Measurements from ENCODE around the gene FADS2. TPM values are rescaled to one million over a fixed set of nuclear protein-coding genes. Genes with fewer than 3 reads are reported as not detected.

The FADS2 gene
- total RNA-seq, 1 donor from 2014 or later: 10.9 TPM

DNA sequence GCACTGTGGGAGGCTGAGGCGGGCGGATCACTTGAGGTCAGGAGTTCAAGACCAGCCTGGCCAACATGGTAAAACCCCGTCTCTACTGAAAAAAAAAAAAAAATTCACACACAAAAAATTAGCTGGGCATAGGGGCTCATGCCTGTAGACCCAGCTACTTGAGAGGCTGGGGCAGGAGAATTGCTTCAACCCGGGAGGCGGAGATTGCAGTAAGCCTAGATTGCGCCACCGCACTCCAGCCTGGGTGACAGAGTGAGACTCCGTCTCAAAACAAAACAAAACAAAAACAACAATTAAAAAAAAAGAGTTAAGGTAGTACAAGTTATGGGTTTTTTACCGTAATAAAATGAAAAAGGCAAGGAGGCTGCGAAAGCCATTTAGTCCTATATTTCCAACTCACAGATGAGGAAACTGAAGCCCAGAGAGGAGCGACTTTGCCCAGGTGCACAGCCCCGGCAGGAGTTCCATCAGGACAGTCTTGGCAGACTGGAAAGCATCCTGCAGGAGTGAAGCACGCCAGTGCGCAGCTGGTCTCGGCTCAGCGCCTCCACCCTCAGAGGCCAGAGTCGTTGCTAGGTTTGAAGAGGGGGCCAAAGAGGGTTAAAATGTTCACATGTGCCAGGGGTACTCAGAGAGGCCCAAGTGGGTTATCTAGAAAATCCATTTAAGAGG lies 67.1 kb downstream of the FADS2 start:
- ATAC-seq (ENCODE audit: low read depth): no peak
- DNase-seq: no peak
- no peaks in the 10 kb centered on the region for H3K27me3 Mint-ChIP-seq
- intact Hi-C loops (cut with micrococcal nuclease): no loop called here
- no peak overlapping the region for H3K4me3 Mint-ChIP-seq
- POLR2A ChIA-PET: interaction anchor here (0.7 kb wide), 2 partner anchors 66 to 83 kb away, joined by 3 read pairs; no protein-coding TSS in a partner anchor
- no peak overlapping the region for H3K27ac Mint-ChIP-seq
- CTCF ChIA-PET: interaction anchor here (1.4 to 16.5 kb wide), 4 partner anchors 13 to 212 kb away, joined by 5 to 298 read pairs (median 78); no protein-coding TSS in a partner anchor
- H3K36me3 Mint-ChIP-seq (ENCODE audit: low read depth): peaks cover 2% of the 10 kb centered on the region
- H3K4me1 Mint-ChIP-seq: peaks cover 43% of the 10 kb centered on the region
- H3K9me3 Mint-ChIP-seq: no peaks in the 10 kb centered on the region
- TF ChIP-seq, protein P1, sequence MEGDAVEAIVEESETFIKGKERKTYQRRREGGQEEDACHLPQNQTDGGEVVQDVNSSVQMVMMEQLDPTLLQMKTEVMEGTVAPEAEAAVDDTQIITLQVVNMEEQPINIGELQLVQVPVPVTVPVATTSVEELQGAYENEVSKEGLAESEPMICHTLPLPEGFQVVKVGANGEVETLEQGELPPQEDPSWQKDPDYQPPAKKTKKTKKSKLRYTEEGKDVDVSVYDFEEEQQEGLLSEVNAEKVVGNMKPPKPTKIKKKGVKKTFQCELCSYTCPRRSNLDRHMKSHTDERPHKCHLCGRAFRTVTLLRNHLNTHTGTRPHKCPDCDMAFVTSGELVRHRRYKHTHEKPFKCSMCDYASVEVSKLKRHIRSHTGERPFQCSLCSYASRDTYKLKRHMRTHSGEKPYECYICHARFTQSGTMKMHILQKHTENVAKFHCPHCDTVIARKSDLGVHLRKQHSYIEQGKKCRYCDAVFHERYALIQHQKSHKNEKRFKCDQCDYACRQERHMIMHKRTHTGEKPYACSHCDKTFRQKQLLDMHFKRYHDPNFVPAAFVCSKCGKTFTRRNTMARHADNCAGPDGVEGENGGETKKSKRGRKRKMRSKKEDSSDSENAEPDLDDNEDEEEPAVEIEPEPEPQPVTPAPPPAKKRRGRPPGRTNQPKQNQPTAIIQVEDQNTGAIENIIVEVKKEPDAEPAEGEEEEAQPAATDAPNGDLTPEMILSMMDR (IDR thresholded peaks at IDR 0.05): no peak

DNA sequence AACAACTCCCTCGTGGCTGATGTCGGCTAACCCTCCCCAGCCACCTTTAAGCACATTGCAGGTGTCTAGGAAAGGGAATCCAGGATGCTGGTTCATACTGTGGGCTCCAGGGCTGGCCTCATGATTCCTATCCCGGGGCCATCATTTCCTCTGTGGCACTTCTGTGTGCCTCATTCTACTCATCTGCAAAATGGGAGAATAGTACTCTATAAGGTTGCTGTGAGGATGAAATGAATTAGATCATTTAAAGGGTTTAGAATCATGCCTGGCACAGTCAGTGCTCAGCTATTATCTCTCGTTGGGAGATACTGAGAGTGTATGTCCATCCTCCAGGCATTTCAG lies 67.6 kb downstream of the FADS2 start:
- ChIA-PET POLR2A (interaction anchor here (0.7 kb wide), 1 partner anchor 83 kb away, joined by 3 read pairs; no protein-coding TSS in a partner anchor), CTCF (interaction anchor here (1.4 to 16.5 kb wide), 6 partner anchors 13 to 227 kb away, joined by 3 to 298 read pairs (median 36); partner anchors contain the start of gene INCENP)
- no peak overlapping the region for H3K4me3 Mint-ChIP-seq
- no peaks in the 10 kb centered on the region for H3K27me3 Mint-ChIP-seq
- H3K9me3 Mint-ChIP-seq: no peaks in the 10 kb centered on the region
- TF ChIP-seq, protein P1 (IDR thresholded peaks at IDR 0.05): no peak
- ATAC-seq (ENCODE audit: low read depth) (no peak), DNase-seq (no peak)
- peaks cover 2% of the 10 kb centered on the region for H3K36me3 Mint-ChIP-seq (ENCODE audit: low read depth)
- peak overlapping the region; percentile 65 for H3K27ac Mint-ChIP-seq
- intact Hi-C loops (cut with micrococcal nuclease): no loop called here
- peaks cover 38% of the 10 kb centered on the region for H3K4me1 Mint-ChIP-seq

DNA sequence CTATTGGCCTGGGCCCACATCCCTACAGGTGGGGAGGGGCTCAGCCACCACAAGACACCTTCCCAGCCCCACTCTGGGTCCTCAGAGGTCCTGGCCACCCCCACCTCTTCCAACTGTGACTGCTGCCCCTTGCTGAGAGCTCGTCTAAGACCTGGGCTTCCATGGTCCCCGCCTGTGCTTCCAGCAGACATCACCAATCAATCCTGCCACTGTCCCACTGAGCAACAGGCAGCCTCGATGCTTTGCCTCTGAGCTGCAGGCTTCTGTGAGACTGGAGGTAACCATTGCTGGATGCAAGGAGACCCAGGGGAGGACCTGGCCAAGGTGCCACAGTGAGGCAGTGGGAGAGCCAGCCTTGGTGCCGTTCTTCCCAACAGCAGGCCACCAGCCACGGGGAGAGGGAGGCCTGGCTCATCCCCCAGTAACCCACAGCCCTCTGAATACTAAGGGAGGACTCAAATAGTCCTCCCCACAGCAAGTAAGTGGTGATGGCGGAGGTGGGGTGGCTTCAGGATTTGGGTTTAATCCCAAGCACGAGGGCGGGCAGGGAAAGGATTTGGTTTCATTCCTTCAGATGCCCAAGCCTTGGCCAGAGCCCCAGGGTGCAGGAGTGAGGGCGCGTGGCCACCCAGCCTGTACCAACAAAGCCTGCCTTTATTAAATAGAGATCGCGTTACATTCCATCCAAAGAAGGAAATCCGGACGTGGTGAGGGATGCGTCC lies 68.7 kb downstream of the FADS2 start:
- ATAC-seq (ENCODE audit: low read depth) (no peak), DNase-seq (no peak)
- peak overlapping the region; percentile 65 for H3K27ac Mint-ChIP-seq
- TF ChIP-seq, protein P1 (IDR thresholded peaks at IDR 0.05): no peak
- ChIA-PET POLR2A (interaction anchor here (1.0 to 1.4 kb wide), 2 partner anchors 69 to 212 kb away, joined by 3 to 5 read pairs; no protein-coding TSS in a partner anchor), CTCF (interaction anchor here (1.0 to 16.5 kb wide), 14 partner anchors 13 to 226 kb away, joined by 3 to 298 read pairs (median 6); partner anchors contain the start of gene INCENP)
- intact Hi-C loops (cut with micrococcal nuclease): loop anchor here (1.0 kb wide), 1 partner anchor 211 kb away; no protein-coding TSS in a partner anchor
- no peaks in the 10 kb centered on the region for H3K36me3 Mint-ChIP-seq (ENCODE audit: low read depth)
- H3K4me1 Mint-ChIP-seq: peaks cover 35% of the 10 kb centered on the region
- H3K4me3 Mint-ChIP-seq: no peak overlapping the region
- H3K9me3 Mint-ChIP-seq: no peaks in the 10 kb centered on the region
- no peaks in the 10 kb centered on the region for H3K27me3 Mint-ChIP-seq

DNA sequence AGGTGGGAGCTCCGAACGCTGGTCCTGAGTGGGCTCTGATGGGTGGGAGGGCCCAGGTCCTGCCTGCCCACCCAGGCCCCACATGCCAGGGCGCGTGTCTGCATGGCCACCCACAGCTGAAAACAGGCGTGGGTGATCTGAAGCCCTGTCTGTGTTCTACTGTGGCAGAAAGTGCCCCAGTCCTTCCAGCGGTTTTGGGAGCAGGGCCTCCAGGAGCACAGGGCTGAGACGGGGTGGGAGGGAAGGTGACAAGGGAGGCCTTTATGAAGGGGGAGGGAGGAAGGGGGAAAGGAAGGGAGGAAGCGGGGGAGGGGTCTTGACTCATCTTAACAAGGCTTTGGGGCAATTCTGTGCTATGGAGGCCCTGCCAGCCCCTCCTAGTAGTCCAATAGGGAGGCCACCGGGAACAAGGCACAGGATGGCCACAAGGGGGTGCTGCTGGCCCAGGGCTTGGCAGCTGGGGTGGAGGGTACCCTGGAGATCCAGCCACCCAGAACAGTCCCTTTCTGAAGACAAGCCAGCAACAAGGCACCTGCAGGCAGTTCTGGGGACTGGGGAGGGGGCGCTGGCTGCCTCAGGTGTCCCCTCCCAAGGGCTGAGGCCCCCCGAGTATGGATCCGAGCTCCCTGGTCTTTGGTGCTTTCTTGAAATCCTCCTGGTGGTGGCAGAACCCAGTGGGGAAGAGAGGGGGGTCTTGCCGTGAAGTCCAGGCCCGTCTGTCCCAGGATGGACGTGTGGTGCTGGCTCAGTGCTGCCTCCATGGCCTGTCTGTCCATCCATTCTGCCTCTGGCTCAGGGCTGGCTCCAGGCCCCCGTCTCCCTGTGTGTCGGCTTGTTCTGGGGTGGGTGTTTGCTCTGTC lies 69.5 kb downstream of the FADS2 start:
- POLR2A ChIA-PET: interaction anchor here (0.5 to 3.4 kb wide), 6 partner anchors 17 to 934 kb away, joined by 3 to 22 read pairs (median 4); partner anchors contain the start of genes FTH1 and STX5
- peak; percentile 47 for ATAC-seq (ENCODE audit: low read depth)
- H3K27ac Mint-ChIP-seq: no peak overlapping the region

More for the DNA sequence above, 69.5 kb downstream of the FADS2 start:
- Mint-ChIP-seq H3K4me3 (no peak overlapping the region), H3K36me3 (ENCODE audit: low read depth) (no peaks in the 10 kb centered on the region), H3K9me3 (no peaks in the 10 kb centered on the region), H3K27me3 (no peaks in the 10 kb centered on the region), H3K4me1 (peaks cover 29% of the 10 kb centered on the region)
- peak; percentile 67 for DNase-seq
- intact Hi-C loops (cut with micrococcal nuclease): loop anchor here (1.0 to 2.0 kb wide), 2 partner anchors 17 to 211 kb away; no protein-coding TSS in a partner anchor
- CTCF ChIA-PET: interaction anchor here (0.7 to 16.5 kb wide), 24 partner anchors 11 to 226 kb away, joined by 3 to 298 read pairs (median 6); partner anchors contain the start of genes FEN1, INCENP and TMEM258
- TF ChIP-seq, protein P1 (IDR thresholded peaks at IDR 0.05): no peak
